Sigmoid colon (tissue), 7 donors: ENCODE results near the gene CD2. TPM values are rescaled to one million over a fixed set of nuclear protein-coding genes. Genes with fewer than 3 reads are reported as not detected.

Experiments
- DNase-seq: peaks from one replicate; pipeline ENCODE4 v3.0.0-alpha.2; 2019
- H3K27ac ChIP-seq, 4 donors: fragments of 200-600 bp; sonication (generic); one replicate each; pipeline ENCODE4 v1.5.1; 2016 to 2019; ENCODE audit warnings: mild to moderate bottlenecking in 1 of 4
- H3K27me3 ChIP-seq, 3 donors: fragments of 200-600 bp; sonication (generic); one replicate each; pipeline ENCODE4 v1.5.1; 2019; ENCODE audit warnings: mild to moderate bottlenecking in 1 of 3
- H3K36me3 ChIP-seq, 4 donors: fragments of 200-600 bp; sonication (generic); one replicate each; pipeline ENCODE4 v1.5.1; 2016 to 2019
- H3K4me1 ChIP-seq, 4 donors: fragments of 200-600 bp; sonication (generic); one replicate each; pipeline ENCODE4 v1.5.1; 2017 to 2019
- H3K4me3 ChIP-seq, 4 donors: fragments of 200-600 bp; sonication (generic); one replicate each; pipeline ENCODE4 v1.5.1; 2017 to 2019; ENCODE audit warnings: mild to moderate bottlenecking in 2 of 4, moderate library complexity in 1 of 4
- H3K9me3 ChIP-seq, 4 donors: fragments of 200-600 bp in 3 of 4; sonication (generic) in 3 of 4; one replicate each; pipeline versions ENCODE4 v1.5.1 to v1.6.1; 2013 to 2019
- CTCF ChIP-seq, 4 experiments: fragments of 450-650 bp in 3 of 4; fragments of 200-600 bp in 1 of 4; IDR thresholded peaks; one replicate each; pipeline ENCODE4 v1.5.1; 2016 to 2019; ENCODE audit warnings: antibody characterized with exemption in 4 of 4, mild to moderate bottlenecking in 3 of 4, moderate library complexity in 2 of 4
- EP300 ChIP-seq, 4 donors: sonication (generic); formaldehyde crosslinking; IDR thresholded peaks; one replicate each; pipeline ENCODE4 v1.6.1; 2017; ENCODE audit warnings: antibody characterized with exemption in 4 of 4
- POLR2A ChIP-seq, 2 donors: fragments of 450-650 bp; IDR thresholded peaks; one replicate each; pipeline ENCODE4 v1.6.1; 2016; ENCODE audit warnings: antibody characterized with exemption in 2 of 2, mild to moderate bottlenecking in 2 of 2, moderate library complexity in 2 of 2
- POLR2AphosphoS5 ChIP-seq, 4 donors: sonication (generic); formaldehyde crosslinking; IDR thresholded peaks; one replicate each; pipeline ENCODE4 v1.6.1; 2017; ENCODE audit warnings: antibody characterized with exemption in 4 of 4
- whole genome bisulfite sequencing, 2 donors: extraction: QIAGEN DNeasy Blood & Tissue Kit; methylation state at CpG; one replicate each; pipeline ENCODE4 v1.1.7; 2013; 5-methylcytosine and 5-hydroxymethylcytosine counted together
- intact Hi-C: fragments of 100-400 bp; cut with DNase I; formaldehyde crosslinking; loops from one replicate; pipeline ENCODE4 v1.15.1; 2023
- polyA plus RNA-seq, 3 donors: library from polyadenylated mRNA; stranded (reverse); fragments of 200-250 nt; gene quantifications; one replicate each; pipeline ENCODE4 v1.2.3, GENCODE V29; 2013
- total RNA-seq, 4 donors: library from RNA; depleted of rRNA; stranded (reverse); fragments of >200 nt; gene quantifications; one replicate each; pipeline ENCODE4 v1.1.0, GENCODE V29; 2016
- donor health status: healthy with polysubstance abuse.
- donor health status: Bipolar disorder and iron deficiency.
- donor health status: healthy.

Gene CD2, protein sequence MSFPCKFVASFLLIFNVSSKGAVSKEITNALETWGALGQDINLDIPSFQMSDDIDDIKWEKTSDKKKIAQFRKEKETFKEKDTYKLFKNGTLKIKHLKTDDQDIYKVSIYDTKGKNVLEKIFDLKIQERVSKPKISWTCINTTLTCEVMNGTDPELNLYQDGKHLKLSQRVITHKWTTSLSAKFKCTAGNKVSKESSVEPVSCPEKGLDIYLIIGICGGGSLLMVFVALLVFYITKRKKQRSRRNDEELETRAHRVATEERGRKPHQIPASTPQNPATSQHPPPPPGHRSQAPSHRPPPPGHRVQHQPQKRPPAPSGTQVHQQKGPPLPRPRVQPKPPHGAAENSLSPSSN
- total RNA-seq, result 1 to 10 TPM in 1 of 4 donors, under 1 TPM in 2, not detected in 1; 0.36 to 1.8 (median 0.41) TPM
- 10 to 100 TPM in 1 of 3 donors, 1 to 10 TPM in 1, under 1 TPM in 1; 0.46 to 30.2 (median 4.2) TPM for polyA plus RNA-seq

- DNase-seq, result no peak
- Histone ChIP-seq H3K4me3 (no peak within 1 kb of the TSS), H3K4me1 (no peaks in the 10 kb centered on the region), H3K9me3 (no peaks in the 10 kb centered on the region), H3K27ac (no peak within 1 kb of the TSS), H3K36me3 (no peaks in the 10 kb centered on the region), H3K27me3 (no peaks in the 10 kb centered on the region)
- TF ChIP-seq EP300 (IDR thresholded peaks at IDR 0.05) (no peak), POLR2AphosphoS5 (IDR thresholded peaks at IDR 0.05) (no peak), POLR2A (IDR thresholded peaks at IDR 0.05) (peak in 1 of 2 donors; percentile 8), CTCF (IDR thresholded peaks at IDR 0.05) (no peak)
- 62 to 70% methylated on average over 7 of the region's 7 CpGs for WGBS, 2 donors
- intact Hi-C loops, result no loop called here
Observed at GRCh38 chr1:116754198-116754977, at the start of gene CD2. Gene CD2, plus strand, starts transcription at chr1:116754430. Its CDS starts 63 bp downstream, at chr1:116754493.

DNA sequence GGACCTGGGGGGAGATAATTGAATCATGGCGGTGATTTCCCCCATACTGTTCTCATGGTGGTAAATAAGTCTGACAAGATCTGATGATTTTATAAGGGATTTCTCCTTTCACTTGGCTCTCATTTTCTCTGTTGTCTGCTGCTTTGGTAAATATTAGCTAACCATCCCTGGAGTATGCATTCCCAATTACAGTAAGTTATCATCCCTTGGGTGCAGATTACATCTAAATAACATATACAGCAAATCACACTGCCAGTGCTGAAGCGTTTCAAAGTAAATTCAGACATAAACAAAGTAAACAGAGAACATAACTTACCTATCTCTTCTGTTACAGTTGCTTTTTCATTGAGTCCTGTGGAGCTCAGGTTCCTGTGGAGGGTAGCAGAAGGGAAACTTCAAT, 48.1 kb upstream of the CD2 start:
- DNase-seq, result no peak
- intact Hi-C loops, result no loop called here
- no peaks in the 10 kb centered on the region for H3K36me3 ChIP-seq
- H3K4me1 ChIP-seq, result peaks cover 0 to 16% (median 10%) of the 10 kb centered on the region in 4 donors
- no peak overlapping the region for H3K4me3 ChIP-seq
- peaks cover 0 to 2% (median 0%) of the 10 kb centered on the region in 4 donors for H3K9me3 ChIP-seq
- 58 to 76% methylated on average over 2 of the region's 2 CpGs for WGBS, 2 donors
- H3K27ac ChIP-seq, result no peak overlapping the region
- no peaks in the 10 kb centered on the region for H3K27me3 ChIP-seq
- TF ChIP-seq EP300 (IDR thresholded peaks at IDR 0.05) (no peak), CTCF (IDR thresholded peaks at IDR 0.05) (no peak), POLR2AphosphoS5 (IDR thresholded peaks at IDR 0.05) (no peak), POLR2A (IDR thresholded peaks at IDR 0.05) (no peak)

DNA sequence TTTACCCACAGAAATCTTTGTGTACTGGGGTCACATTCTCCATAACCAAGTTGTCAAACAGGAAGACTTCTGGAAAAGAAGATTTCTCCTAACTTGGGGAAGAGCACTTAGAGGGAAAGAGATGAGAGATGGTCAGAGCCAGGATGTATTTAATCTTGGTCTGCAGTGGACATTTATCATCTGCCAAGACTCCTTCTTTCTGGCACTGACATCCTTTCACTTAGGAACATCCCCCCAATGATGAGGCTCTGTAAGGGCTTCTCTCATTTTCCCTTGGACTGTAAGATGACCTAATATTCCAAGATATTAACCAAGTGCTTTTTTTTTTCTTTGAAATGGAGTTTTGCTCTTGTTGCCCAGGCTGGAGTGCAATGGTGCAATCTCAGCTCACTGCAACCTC, 47.4 kb upstream of the CD2 start:
- no peak for DNase-seq
- intact Hi-C loops, result no loop called here
- H3K9me3 ChIP-seq, result no peaks in the 10 kb centered on the region
- H3K36me3 ChIP-seq, result no peaks in the 10 kb centered on the region
- H3K4me3 ChIP-seq, result no peak overlapping the region
- H3K27ac ChIP-seq, result no peak overlapping the region
- H3K27me3 ChIP-seq, result no peaks in the 10 kb centered on the region
- TF ChIP-seq POLR2A (IDR thresholded peaks at IDR 0.05) (no peak), EP300 (IDR thresholded peaks at IDR 0.05) (no peak), CTCF (IDR thresholded peaks at IDR 0.05) (no peak), POLR2AphosphoS5 (IDR thresholded peaks at IDR 0.05) (no peak)
- peaks cover 0 to 16% (median 10%) of the 10 kb centered on the region in 4 donors for H3K4me1 ChIP-seq

GRCh38 chr1:116708255-116708900, 45.9 kb upstream of the CD2 start:
- no peak overlapping the region for H3K27ac ChIP-seq
- H3K27me3 ChIP-seq, result no peaks in the 10 kb centered on the region
- no peaks in the 10 kb centered on the region for H3K36me3 ChIP-seq
- no peaks in the 10 kb centered on the region for H3K9me3 ChIP-seq
- TF ChIP-seq EP300 (IDR thresholded peaks at IDR 0.05) (no peak), CTCF (IDR thresholded peaks at IDR 0.05) (no peak), POLR2AphosphoS5 (IDR thresholded peaks at IDR 0.05) (no peak), POLR2A (IDR thresholded peaks at IDR 0.05) (no peak)
- no peak overlapping the region for H3K4me3 ChIP-seq
- intact Hi-C loops, result no loop called here
- peaks cover 0 to 16% (median 10%) of the 10 kb centered on the region in 4 donors for H3K4me1 ChIP-seq
- DNase-seq, result no peak
- 87 to 89% methylated on average over 6 of the region's 6 CpGs for WGBS, 2 donors
